DMS153 treated with DMSO at 0.1 percent for 48 hours (cell line): Measurements from ENCODE around the gene URI1.

Source experiments
- DNase-seq: peaks from one replicate; lab custom pipeline; 2025; ENCODE audit not compliant: unreplicated experiment; lab: John Stamatoyannopoulos, UW

URI1 gene

GRCh38 chr19:29969891-29970290, 27.9 kb downstream of the URI1 start:
- no peak for DNase-seq

- DNase-seq: no peak
Observed at GRCh38 chr19:29971002-29971401, 29.0 kb downstream of the URI1 start.

DNA sequence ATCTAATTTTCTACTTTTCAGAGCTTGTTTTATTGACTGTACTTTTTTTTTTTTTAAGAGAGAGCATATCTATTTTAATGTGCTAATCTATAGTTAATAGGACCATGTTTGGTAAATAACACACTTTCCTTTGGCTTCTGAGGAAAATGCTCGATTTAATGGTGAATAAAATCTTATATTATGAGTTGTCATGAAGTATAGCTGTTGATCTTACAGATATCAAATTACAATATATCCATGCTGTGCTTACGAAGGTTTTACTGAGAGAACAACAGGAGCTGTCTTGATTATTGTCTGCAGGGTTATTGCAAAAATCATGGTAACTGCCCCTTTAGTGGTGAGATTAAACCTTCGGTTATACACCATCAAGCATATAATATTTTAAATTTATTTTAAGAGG, 29.6 kb downstream of the URI1 start:
- DNase-seq: no peak

GRCh38 chr19:29974701-29975100, 32.7 kb downstream of the URI1 start:
- DNase-seq: no peak

DNA sequence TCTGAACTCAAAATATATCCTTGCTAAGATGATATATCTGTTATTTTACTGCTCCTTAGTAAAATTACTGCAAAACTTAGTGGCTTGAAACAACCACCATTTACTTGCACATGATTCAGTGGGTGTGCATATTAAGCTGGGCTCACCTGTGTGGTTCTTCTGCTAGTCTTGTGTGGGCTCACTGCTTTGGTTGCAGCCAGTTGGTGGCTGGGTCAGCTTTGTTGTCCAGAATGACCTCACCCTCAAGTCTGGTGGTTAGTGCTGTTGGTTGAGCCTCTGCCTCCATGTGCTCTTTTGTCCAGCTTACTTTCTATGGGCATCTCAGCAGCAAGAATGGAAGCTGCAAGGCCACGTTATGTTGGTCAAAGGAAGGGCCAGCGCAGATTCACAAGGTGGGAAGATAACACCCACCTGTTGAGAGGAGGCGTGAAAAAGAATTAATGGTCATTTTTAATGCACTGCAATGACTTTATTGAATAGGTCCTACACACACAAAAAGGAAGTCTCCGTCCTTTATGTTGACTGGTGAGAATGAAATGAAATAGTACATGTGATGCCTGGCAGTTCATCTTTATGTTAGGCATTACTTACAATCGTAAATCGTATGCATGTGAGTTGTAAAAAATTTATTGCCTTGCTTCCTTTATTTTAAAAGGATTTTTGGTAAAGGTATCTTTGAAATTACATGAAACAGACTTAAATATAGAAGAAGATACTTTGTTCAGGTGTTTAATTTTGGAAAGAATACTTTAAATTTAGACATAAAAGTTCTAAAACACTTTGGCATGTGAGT, 34.3 kb downstream of the URI1 start:
- no peak for DNase-seq

DNA sequence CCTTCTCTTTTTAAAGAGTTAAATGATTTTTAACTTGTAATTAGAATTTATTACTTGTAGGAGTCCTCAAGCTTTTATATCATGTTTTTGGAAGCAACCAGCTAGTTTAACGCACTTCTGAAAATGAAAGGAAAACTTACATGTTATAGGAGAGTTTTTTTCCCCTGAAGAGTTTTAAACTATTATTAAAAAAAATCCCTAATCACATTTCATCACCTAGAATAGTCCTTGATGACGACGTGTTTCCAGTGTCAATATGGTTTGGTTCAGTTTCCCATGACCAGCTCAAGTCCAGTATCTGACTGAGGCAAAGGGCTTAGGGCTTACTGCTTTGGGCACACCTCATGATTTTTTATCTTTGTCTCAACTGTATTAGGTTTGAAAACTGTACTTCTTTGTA, 36.0 kb downstream of the URI1 start:
- DNase-seq: no peak

DNA sequence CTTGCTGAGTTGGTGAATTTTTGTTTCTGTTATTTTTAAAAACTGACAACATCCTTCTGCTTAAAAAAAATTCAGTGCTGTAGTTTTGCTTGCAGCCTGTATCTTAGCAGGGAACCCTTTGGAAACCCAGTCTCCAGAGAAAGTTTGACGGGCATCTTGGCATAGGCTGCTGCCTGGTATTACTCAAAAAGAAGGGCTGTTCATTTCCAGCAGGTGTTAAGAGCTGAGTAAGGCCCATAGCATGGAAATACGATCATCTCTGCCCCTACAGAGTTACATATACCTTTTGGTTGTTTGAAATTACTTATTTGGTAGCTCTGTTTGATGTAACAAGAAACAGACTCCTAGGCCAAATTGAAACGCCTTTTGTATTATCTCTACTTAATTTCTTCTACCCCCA, 41.5 kb downstream of the URI1 start:
- no peak for DNase-seq

- DNase-seq: no peak
Observed at GRCh38 chr19:29985196-29985595, 43.2 kb downstream of the URI1 start.

DNA sequence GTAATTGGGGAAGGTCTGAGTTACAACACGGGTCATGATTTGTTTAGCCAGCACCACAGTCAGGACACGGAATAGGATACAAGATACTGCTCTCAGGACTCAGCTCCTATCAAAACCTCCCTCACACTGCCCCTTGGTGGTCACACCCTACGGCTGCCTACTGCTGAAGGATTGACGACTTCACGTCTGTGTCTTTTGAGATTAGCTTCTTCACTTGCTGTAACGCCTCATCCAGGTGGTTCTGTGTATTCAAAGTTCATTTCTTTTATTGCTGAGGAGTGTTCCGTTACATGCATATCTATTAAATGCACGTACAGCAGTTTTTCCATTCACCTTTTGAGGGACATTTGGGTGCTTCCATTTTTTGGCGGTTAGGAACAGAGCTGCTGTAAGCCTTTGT, 46.3 kb downstream of the URI1 start:
- no peak for DNase-seq

DNA sequence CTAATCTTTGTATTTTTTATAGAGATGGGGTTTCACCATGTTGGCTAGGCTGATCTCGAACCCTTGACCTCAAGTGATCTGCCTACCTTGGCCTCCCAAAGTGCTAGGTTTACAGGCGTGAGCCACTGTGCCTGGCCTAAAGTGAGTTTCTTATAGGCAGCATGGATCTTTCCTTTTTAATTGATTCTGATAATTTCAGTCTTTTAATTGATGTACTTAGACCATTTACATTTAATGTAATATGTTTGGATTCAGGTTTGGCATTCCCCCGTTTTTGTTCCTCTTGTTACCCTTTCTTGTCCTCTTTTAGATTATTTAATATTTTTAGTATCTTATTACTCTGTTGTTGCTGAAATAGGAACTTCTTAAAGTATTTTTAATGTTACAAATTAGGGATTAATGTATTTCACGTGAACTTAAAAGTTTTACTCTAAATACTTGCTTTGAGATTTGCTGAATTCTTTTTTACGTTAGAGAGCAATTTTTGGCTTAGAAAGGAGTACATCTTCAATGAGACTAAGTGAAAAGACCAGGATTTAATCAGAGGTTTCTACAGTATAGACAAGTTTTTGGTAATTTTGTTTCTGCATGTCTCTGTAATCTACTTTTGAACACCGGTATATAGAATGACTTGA, 50.3 kb downstream of the URI1 start:
- no peak for DNase-seq

GRCh38 chr19:29999490-29999889, 57.5 kb downstream of the URI1 start:
- DNase-seq: no peak

- DNase-seq: no peak
Observed at GRCh38 chr19:30000862-30001261, 58.8 kb downstream of the URI1 start.

DNA sequence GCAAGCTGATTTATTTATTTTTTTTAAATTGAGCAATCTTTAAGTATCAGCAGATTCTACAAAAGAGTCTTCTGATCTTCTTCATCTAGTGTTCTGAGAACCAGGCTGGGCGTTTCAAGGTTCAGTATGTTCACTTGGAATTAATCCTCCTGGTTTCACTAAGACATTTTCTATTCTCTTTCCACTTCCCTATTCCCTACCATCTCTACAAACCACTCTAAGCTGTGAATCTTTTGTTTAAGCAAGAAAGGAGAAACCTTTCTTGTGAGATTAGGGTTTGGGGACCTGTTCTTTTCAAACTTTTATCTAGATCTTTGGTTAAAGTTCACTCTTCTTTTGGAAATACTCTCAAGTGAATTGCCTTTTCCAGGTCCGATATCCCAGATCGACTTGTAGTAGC, 59.3 kb downstream of the URI1 start:
- DNase-seq: no peak

- no peak for DNase-seq
Observed at GRCh38 chr19:30001791-30002190, 59.8 kb downstream of the URI1 start.

DNA sequence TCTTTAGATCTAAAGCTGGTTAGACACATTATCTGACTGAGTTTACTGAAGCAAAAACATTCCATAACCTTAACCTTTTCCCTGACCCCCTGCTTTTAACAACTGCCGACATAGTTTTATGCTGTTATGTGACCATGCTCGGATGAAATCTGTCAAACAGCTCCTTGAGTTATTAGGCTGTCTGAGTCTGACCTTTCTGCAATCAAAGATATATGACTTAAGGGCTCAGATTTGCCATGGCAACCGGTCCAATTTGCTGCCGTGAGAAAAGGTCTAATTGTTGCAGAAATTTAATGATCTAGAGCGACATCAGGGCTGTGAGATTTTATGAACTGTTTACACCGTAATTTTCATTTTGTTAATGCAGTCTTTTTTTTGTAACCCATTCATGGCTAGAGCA, 61.8 kb downstream of the URI1 start:
- no peak for DNase-seq

- no peak for DNase-seq
Observed at GRCh38 chr19:30004403-30004802, 62.4 kb downstream of the URI1 start.

- DNase-seq: no peak
Observed at GRCh38 chr19:30006207-30006606, 64.2 kb downstream of the URI1 start.

GRCh38 chr19:30008169-30008568, 66.1 kb downstream of the URI1 start:
- no peak for DNase-seq

DNA sequence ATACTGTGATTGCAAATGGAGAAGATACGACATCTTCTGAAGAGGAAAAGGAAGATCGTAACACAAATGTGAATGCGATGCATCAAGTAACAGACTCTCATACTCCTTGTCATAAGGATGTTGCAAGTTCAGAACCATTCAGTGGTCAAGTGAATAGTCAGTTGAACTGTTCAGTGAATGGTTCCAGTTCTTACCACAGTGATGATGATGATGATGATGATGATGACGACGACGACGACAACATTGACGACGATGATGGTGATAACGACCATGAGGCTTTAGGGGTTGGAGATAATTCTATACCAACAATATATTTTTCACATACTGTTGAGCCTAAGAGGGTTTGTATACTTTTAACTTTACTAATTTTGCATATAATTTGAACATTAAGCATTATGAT, 67.0 kb downstream of the URI1 start:
- no peak for DNase-seq

DNA sequence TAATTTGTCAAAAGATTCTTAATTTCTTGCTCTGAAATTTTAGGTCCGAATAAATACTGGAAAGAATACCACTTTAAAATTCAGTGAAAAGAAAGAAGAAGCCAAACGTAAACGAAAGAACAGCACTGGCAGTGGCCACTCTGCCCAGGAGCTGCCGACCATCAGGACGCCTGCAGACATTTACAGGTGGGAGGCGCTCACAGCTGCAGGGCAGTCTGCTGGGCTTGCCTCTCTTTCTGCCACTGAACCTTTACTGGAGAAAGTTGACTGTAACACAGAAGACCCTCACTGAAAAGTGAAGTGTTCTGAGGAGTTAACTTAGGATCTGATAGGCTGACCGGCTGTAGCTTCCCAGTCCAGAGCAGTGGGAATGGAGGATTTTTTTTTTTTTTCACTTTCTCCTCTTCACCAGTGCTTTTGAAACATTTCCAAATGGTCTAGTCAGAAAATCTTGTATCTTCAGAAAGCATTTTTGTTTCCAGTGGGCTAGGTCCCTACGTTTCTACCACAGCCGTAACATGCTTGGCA, 69.1 kb downstream of the URI1 start:
- DNase-seq: no peak

GRCh38 chr19:30014770-30015169, 72.7 kb downstream of the URI1 start:
- DNase-seq: no peak

DNA sequence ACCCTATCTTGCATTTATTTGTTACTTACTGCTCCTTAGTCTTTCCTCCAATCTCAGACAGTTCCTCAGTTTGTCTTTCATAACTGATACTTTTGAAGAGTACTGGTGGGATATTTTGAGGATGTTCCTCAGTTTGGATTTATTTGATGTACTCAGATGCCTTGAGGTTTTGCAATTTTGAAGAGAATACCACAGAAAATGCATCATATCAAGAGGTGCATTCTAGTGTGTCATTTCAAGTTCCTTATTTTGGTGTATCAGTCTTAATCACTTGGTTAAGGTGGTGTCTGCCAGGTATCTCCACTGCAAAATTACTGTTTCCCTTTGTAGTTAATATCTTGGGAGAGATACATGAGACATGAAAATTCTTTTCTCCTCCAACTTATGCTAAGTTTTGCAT, 75.1 kb downstream of the URI1 start:
- DNase-seq: no peak

DNA sequence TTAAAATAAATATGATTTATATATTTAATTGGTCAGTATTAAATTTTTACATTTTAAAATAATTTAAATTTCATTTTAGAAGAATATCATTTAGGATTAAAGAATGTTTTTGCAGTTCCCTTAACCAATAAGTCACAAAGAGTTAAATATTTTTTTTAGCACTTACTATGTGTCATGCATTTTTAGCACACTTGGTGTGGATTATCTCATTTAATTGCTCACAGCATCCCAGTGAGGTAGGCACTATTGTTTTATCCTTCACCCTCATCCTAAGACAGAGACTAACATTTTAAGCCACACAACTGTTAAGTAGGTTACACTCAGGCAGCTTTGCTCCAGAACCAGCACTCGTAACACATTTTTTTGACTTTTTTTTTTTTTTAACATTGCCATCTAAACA, 78.2 kb downstream of the URI1 start:
- DNase-seq: no peak
